LNCAP (cell line): Measurements from ENCODE around the gene E2F8.

ENCODE experiments used
- TF ChIP-seq, protein P1 (sequence below): fragments of 450-650 bp; IDR thresholded peaks from 2 replicates; pipeline ENCODE4 v1.5.1; 2017; ENCODE audit warnings: mild to moderate bottlenecking

E2F8 gene

DNA sequence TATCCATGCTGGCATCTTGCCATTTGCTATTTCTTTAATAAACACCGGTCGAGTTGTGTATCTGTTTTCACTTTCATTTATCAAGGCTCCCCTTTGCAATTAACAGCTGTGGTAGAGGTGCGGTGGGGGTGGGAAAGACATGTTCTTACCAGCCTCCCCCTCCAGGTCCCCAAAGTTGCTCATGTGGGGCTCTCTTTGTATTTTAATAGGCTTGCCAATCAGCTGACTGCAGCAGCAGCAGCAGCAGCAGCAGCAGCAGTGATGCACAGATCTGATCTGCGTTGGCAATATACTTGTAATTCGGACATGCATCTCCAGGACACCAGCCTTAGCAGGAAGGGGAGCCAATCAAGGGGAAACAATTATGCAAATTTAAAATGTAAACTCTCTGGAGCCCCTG, 40.3 kb upstream of the E2F8 start:
- TF ChIP-seq, protein P1, sequence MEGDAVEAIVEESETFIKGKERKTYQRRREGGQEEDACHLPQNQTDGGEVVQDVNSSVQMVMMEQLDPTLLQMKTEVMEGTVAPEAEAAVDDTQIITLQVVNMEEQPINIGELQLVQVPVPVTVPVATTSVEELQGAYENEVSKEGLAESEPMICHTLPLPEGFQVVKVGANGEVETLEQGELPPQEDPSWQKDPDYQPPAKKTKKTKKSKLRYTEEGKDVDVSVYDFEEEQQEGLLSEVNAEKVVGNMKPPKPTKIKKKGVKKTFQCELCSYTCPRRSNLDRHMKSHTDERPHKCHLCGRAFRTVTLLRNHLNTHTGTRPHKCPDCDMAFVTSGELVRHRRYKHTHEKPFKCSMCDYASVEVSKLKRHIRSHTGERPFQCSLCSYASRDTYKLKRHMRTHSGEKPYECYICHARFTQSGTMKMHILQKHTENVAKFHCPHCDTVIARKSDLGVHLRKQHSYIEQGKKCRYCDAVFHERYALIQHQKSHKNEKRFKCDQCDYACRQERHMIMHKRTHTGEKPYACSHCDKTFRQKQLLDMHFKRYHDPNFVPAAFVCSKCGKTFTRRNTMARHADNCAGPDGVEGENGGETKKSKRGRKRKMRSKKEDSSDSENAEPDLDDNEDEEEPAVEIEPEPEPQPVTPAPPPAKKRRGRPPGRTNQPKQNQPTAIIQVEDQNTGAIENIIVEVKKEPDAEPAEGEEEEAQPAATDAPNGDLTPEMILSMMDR = no peak

DNA sequence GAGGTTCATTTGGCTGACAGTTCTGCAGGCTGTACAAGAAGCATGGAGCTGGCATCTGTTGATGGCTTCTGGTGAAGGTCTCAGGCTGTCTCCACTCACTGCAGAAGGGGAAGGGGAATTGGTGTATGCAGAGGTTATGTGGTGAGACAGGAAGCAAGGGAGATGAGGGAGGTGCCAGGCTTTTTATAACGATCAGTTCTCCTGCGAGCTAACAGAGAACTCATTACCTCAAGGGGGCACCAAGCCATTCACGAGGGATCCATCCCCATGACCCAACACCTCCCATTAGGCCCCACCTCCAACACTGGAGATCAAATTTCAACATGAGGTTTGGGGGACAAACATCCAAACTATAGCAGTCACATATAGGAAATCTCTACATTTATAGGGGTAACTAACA, 38.7 kb upstream of the E2F8 start:
- TF ChIP-seq, protein P1 = no peak

DNA sequence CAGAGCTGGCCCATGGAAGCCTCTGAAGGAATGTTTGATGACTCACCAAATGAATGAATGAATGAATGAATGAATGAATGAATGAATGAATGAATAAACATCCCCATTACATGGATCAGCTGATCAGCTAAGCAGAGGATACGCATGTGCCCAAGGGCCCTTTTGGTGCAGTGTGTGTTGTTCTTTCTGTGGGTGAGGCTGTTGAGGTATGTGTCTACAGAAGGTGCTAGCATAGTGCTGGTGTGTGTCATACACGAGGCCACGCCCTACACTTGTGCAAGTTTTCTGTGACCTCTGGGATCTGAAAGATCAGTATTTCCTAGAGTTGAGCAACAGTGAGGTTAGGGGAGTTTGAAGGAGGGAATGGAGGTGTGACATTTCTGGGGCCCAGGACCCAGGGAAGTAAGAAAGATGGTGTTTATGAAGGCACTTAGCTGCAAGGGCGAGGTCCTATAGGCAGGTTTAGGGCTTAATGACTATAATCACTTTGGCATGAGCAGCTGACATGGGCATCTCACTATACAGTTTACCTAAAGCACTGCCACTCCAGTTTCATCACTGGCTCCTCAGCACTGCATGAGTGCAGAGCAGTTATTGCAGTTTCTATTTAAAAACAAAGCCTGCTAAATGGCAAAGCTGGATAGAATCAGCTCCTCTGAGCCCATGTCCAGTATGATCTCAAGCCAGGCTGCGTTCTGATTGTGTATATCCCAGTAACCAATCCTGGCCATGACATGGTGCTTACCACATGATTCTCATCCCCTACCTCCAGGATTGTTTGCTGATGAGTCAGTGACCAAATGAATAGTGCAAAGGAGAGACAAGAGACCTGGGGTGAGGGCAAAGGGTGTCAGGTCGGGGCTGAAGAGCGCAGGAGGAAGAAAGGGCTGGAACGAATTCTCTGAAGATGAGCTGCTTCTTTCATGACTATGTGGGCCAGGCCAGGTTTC, 36.4 kb upstream of the E2F8 start:
- TF ChIP-seq, protein P1 = no peak

DNA sequence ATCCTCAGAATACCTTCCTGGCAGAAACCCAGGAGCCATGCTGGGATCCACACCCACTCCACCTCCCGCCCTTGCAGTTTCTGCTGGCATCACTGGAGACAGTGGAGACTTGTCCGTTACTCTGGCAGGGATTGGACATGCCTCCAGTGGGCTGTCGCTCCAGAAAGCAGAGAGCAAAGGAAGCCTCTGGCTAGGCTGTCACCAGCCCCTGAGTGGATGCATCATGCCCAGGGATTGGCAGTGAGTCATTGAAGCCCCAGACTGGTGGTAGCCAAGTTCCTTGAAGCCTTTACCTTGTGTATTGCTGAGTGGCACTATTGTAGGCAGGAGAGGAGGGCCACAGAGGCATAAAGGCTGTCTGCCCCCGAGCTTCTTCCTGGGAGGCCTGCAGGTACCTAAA, 34.8 kb upstream of the E2F8 start:
- TF ChIP-seq, protein P1 = no peak

DNA sequence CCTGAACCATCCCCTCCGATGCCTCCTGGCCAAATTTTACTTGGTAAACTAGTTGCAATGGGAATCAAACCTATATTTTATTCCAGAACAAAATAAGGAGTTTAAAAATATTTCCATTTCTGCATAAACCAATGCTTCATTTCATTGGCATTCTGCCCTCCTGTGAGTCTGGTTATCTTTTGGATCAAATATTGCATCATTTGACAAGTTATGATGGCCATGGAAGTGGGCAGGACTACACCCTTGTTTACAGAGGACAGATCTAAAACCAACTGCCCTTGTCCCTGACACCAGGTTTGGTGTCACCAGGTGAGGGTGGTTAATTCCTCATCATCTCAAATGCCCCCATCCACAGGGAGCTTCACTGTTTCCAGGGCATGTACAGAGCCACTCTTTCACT, 28.2 kb upstream of the E2F8 start:
- TF ChIP-seq, protein P1 = no peak

DNA sequence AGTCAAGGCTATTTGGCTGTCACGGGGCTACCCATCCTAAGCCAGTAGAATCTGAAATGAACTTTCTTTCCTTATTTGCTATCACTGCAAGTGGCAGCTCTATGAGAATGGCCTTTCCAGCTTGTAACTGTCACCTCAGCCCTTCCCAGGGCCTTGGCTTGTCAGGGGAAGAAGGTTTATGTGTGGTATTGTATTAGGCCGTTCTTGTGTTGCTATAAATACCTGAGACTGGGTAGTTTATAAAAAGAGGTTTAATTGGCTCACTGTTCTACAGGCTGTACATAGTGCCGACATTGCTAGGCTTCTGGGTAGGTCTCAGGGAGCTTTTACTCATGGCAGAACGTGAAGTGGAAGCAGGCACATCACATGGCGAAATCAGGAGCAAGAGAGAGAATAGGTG, 26.8 kb upstream of the E2F8 start:
- TF ChIP-seq, protein P1 = no peak

DNA sequence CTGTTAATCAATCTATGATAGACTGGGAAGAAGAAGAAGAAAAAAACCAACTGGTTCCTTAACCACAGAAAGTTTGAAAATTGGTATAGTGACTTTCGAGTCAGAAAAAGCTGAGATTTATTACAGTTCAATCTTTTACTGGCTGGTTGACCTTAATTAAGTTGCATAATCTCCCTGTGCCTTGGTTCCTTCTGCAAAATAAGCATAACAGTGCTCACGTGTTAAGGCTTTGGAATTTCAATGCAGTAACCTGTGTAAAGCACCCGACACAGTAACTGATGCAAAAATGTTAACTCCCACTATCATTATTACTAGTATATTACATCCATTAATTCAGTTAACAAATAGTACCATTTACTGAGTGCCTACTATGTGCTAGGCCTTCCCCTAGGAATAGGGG, 22.6 kb upstream of the E2F8 start:
- TF ChIP-seq, protein P1 = no peak
